GM18507 (cell line): ENCODE data around the gene MCF2L2.
"Not testable (repeated sequence)": the region's sequence is repeated elsewhere in the genome, so short reads cannot be mapped to it uniquely, and the experiment has no call there.

Experiments
- DNase-seq: peaks from one replicate; pipeline ENCODE4 v3.0.0; 2011; ENCODE audit warnings: low read depth; ENCODE audit not compliant: insufficient read length; ENCODE audit errors: extremely low spot score
- FAIRE-seq: peaks from 2 replicates; lab custom pipeline; 2011; peaks lifted over from hg19 to GRCh38; lab: Jason Lieb, UNC

Gene MCF2L2

GRCh38 chr3:183195266-183195665 lies 233.2 kb downstream of the MCF2L2 start:
- DNase-seq (no peak), FAIRE-seq (no peak)

- FAIRE-seq (no peak), DNase-seq (no peak)
Observed at GRCh38 chr3:183193762-183194689, 234.4 kb downstream of the MCF2L2 start.

- no peak for FAIRE-seq
Observed at GRCh38 chr3:183192650-183193300, 235.6 kb downstream of the MCF2L2 start.

GRCh38 chr3:183189641-183190040 lies 238.8 kb downstream of the MCF2L2 start:
- no peak for FAIRE-seq

More at GRCh38 chr3:183192650-183193300, 235.6 kb downstream of the MCF2L2 start:
- DNase-seq = no peak

GRCh38 chr3:183188895-183189462 lies 239.4 kb downstream of the MCF2L2 start:
- DNase-seq = no peak
- no peak for FAIRE-seq

More at GRCh38 chr3:183189641-183190040, 238.8 kb downstream of the MCF2L2 start:
- no peak for DNase-seq

- no peak for FAIRE-seq
Observed at GRCh38 chr3:183185696-183186095, 242.7 kb downstream of the MCF2L2 start.

GRCh38 chr3:183182732-183183610 lies 245.4 kb downstream of the MCF2L2 start:
- FAIRE-seq (no peak), DNase-seq (no peak)

More at GRCh38 chr3:183185696-183186095, 242.7 kb downstream of the MCF2L2 start:
- DNase-seq = no peak

- FAIRE-seq (no peak), DNase-seq (no peak)
Observed at GRCh38 chr3:183182073-183182472, 246.3 kb downstream of the MCF2L2 start.

GRCh38 chr3:183181606-183182005 lies 246.8 kb downstream of the MCF2L2 start:
- FAIRE-seq = no peak
- no peak for DNase-seq

GRCh38 chr3:183180784-183181295 lies 247.6 kb downstream of the MCF2L2 start:
- no peak for FAIRE-seq
- no peak for DNase-seq

- DNase-seq = no peak
- no peak for FAIRE-seq
Observed at GRCh38 chr3:183180110-183180783, 248.2 kb downstream of the MCF2L2 start.

GRCh38 chr3:183179550-183179908 lies 248.9 kb downstream of the MCF2L2 start:
- FAIRE-seq, DNase-seq: not testable (repeated sequence)

- DNase-seq = no peak
- no peak for FAIRE-seq
Observed at GRCh38 chr3:183178833-183179549, 249.4 kb downstream of the MCF2L2 start.

GRCh38 chr3:183178512-183178832 lies 249.9 kb downstream of the MCF2L2 start:
- DNase-seq = no peak
- no peak for FAIRE-seq

- no peak for DNase-seq
Observed at GRCh38 chr3:183172051-183172639, 256.3 kb downstream of the MCF2L2 start.

GRCh38 chr3:183167975-183168374 lies 260.4 kb downstream of the MCF2L2 start:
- DNase-seq, FAIRE-seq: not testable (repeated sequence)

More at GRCh38 chr3:183172051-183172639, 256.3 kb downstream of the MCF2L2 start:
- no peak for FAIRE-seq

GRCh38 chr3:183163563-183163962 lies 264.9 kb downstream of the MCF2L2 start:
- no peak for DNase-seq
- no peak for FAIRE-seq
